GM23338 (cell line): ENCODE measurements around the gene BTN2A1. TPM values are rescaled to one million over a fixed set of nuclear protein-coding genes. Genes with fewer than 3 reads are reported as not detected.
A peak's percentile ranks its signal among the peaks of the same experiment; 100 is the strongest.

Experiments
- ATAC-seq: fragments of 200-7000 bp; cut with Tn5 transposase; 3 replicates; pipeline ENCODE4 v1.9.1; 2020
- DNase-seq: peaks from one replicate; pipeline ENCODE4 v3.0.0-alpha.2; 2015; ENCODE audit warnings: low spot score
- H2AFZ ChIP-seq: fragments of 200-600 bp; sonication (generic); 2 replicates; pipeline ENCODE4 v1.8.0; 2016; ENCODE audit warnings: antibody characterized with exemption, mild to moderate bottlenecking, moderate library complexity
- H3F3A ChIP-seq: fragments of 200-600 bp; sonication (generic); replicated peaks from 2 replicates; pipeline ENCODE4 v1.8.0; 2017; ENCODE audit warnings: antibody characterized with exemption, mixed run types, low read depth
- H3K27ac ChIP-seq: fragments of 200-600 bp; sonication (generic); 2 replicates; pipeline ENCODE4 v1.6.1; 2016; ENCODE audit warnings: low read depth
- H3K27me3 ChIP-seq: fragments of 200-600 bp; sonication (generic); 2 replicates; pipeline ENCODE4 v1.8.0; 2016; ENCODE audit warnings: mild to moderate bottlenecking, mixed run types, moderate library complexity; ENCODE audit not compliant: insufficient read depth
- H3K36me3 ChIP-seq: fragments of 200-600 bp; sonication (generic); 2 replicates; pipeline ENCODE4 v1.8.0; 2016; ENCODE audit warnings: mild to moderate bottlenecking; ENCODE audit not compliant: insufficient read depth
- H3K4me1 ChIP-seq: fragments of 200-600 bp; sonication (generic); 2 replicates; pipeline ENCODE4 v1.8.0; 2016; ENCODE audit warnings: mild to moderate bottlenecking, moderate library complexity; ENCODE audit not compliant: insufficient read depth
- H3K4me2 ChIP-seq: fragments of 200-600 bp; sonication (generic); 2 replicates; pipeline ENCODE4 v1.7.1; 2017; ENCODE audit warnings: mixed run types
- H3K4me3 ChIP-seq: fragments of 200-600 bp; sonication (generic); 2 replicates; pipeline ENCODE4 v1.6.1; 2016; ENCODE audit warnings: mixed run types
- H3K79me2 ChIP-seq: fragments of 200-600 bp; sonication (generic); replicated peaks from 2 replicates; pipeline ENCODE4 v1.8.0; 2017; ENCODE audit warnings: mild to moderate bottlenecking; ENCODE audit not compliant: insufficient read depth
- H3K9me2 ChIP-seq: fragments of 200-600 bp; sonication (generic); 2 replicates; pipeline ENCODE4 v1.8.0; 2017; ENCODE audit not compliant: insufficient read depth
- H4K20me1 ChIP-seq: fragments of 200-600 bp; sonication (generic); replicated peaks from 2 replicates; pipeline ENCODE4 v1.8.0; 2017; ENCODE audit warnings: mild to moderate bottlenecking; ENCODE audit not compliant: insufficient read depth
- H3K27ac Mint-ChIP-seq: 2 replicates; pipeline ENCODE4 v1.8.0; 2020; ENCODE audit warnings: inconsistent platforms, mild to moderate bottlenecking, moderate library complexity, mixed read lengths
- H3K27me3 Mint-ChIP-seq: 3 replicates; pipeline ENCODE4 v1.8.0; 2022; ENCODE audit warnings: low read depth, mild to moderate bottlenecking, moderate library complexity, mixed read lengths, inconsistent platforms; ENCODE audit not compliant: insufficient read depth, poor library complexity
- H3K36me3 Mint-ChIP-seq: 3 replicates; pipeline ENCODE4 v1.8.0; 2021; ENCODE audit warnings: low read depth, mild to moderate bottlenecking, inconsistent platforms, moderate library complexity, mixed read lengths
- H3K4me1 Mint-ChIP-seq: 3 replicates; pipeline ENCODE4 v1.8.0; 2020; ENCODE audit warnings: mild to moderate bottlenecking, inconsistent platforms, mixed read lengths
- H3K4me3 Mint-ChIP-seq: 3 replicates; pipeline ENCODE4 v1.8.0; 2021; ENCODE audit warnings: moderate library complexity, mild to moderate bottlenecking, inconsistent platforms, mixed read lengths
- H3K9me3 Mint-ChIP-seq: 3 replicates; pipeline ENCODE4 v1.8.0; 2020; ENCODE audit warnings: moderate library complexity, mild to moderate bottlenecking, inconsistent platforms, mixed read lengths
- CREB1 ChIP-seq: fragments of 250-450 bp; sonication (Bioruptor Pico); IDR thresholded peaks from 2 replicates; pipeline ENCODE4 v1.5.0; 2020; ENCODE audit warnings: low read depth, mild to moderate bottlenecking, moderate library complexity
- EZH2 ChIP-seq: fragments of 200-600 bp; sonication (generic); IDR thresholded peaks from one replicate; pipeline ENCODE4 v1.8.0; 2017; ENCODE audit warnings: antibody characterized with exemption, mild to moderate bottlenecking, low read depth; ENCODE audit not compliant: unreplicated experiment
- EZH2phosphoT487 ChIP-seq: fragments of 200-600 bp; sonication (generic); IDR thresholded peaks from one replicate; pipeline ENCODE4 v1.8.1; 2018; ENCODE audit warnings: antibody characterized with exemption; ENCODE audit not compliant: unreplicated experiment
- JUNB ChIP-seq: IDR thresholded peaks from one replicate; pipeline ENCODE4 v1.6.1; 2016; ENCODE audit warnings: antibody characterized with exemption; ENCODE audit not compliant: unreplicated experiment
- NANOG ChIP-seq: IDR thresholded peaks from 2 replicates; pipeline ENCODE4 v1.6.1; 2016; ENCODE audit warnings: antibody characterized with exemption, borderline replicate concordance
- STAT1 ChIP-seq: IDR thresholded peaks from one replicate; pipeline ENCODE4 v1.6.1; 2016; ENCODE audit warnings: antibody characterized with exemption; ENCODE audit not compliant: unreplicated experiment
- ZNF114 ChIP-seq: fragments of 250-450 bp; sonication (Bioruptor Pico); IDR thresholded peaks from 2 replicates; pipeline ENCODE4 v1.5.0; 2020; ENCODE audit warnings: mild to moderate bottlenecking, moderate library complexity
- ZNF331 ChIP-seq: fragments of 250-450 bp; sonication (Bioruptor Pico); IDR thresholded peaks from 2 replicates; pipeline ENCODE4 v1.5.0; 2020; ENCODE audit warnings: low read depth, mild to moderate bottlenecking, moderate library complexity
- polyA plus RNA-seq: library from polyadenylated mRNA; unstranded; fragments of >200 nt; fragmentation: Nextera tagmentation; extraction: Ambion mirVana; gene quantifications from 2 replicates; pipeline ENCODE4 v1.2.1, GENCODE V29; 2016
- total RNA-seq: library from RNA; depleted of rRNA; stranded (reverse); fragments of >200 nt; shearing (Covaris generic); gene quantifications from 2 replicates; pipeline ENCODE4 v1.2.3, GENCODE V29; 2014
- TF ChIP-seq, protein P1 (sequence below), 2 experiments: fragments of 200-600 bp in 1 of 2; sonication (generic) in 1 of 2; conservative IDR thresholded peaks; 2 replicates each; pipeline versions ENCODE4 v1.5.1 to v1.6.1; 2016 to 2017; ENCODE audit warnings: antibody characterized with exemption in 2 of 2, low read depth in 2 of 2, mild to moderate bottlenecking in 2 of 2, moderate library complexity in 1 of 2
- TF ChIP-seq, protein P2 (sequence below): IDR thresholded peaks from 2 replicates; pipeline ENCODE4 v1.6.1; 2016; ENCODE audit warnings: antibody characterized with exemption
- TF ChIP-seq, protein P3 (sequence below): IDR thresholded peaks from one replicate; pipeline ENCODE4 v1.6.1; 2018; ENCODE audit warnings: antibody characterized with exemption; ENCODE audit not compliant: unreplicated experiment

BTN2A1 gene
- total and polyA plus RNA-seq, 2 experiments from 2014 or later = 6.3 to 7.0 TPM

DNA sequence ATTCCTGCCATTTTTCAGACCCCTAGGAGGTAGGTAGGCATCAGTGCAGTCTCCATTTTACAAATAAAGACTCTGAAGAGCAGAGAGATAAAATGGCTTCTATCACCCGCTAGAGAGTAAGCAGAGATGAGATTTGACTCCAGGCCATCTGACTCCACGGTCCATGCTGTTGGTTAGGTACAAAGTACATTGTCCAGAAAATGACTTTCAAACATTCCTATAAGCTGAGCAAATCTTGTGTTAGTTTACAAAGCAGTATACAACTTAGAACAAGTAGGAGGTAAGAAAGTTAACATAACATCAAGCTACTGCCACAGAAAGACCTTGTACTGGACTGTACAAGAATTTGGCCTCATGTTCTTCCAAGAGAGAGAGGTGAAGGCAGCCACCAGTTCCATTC lies 57.2 kb downstream of the BTN2A1 start:
- no peaks in the 10 kb centered on the region for H3K79me2 ChIP-seq
- H4K20me1 ChIP-seq = no peaks in the 10 kb centered on the region
- no peaks in the 10 kb centered on the region for H3K36me3 ChIP-seq
- no peak overlapping the region; the same call in 2 of the 3 replicates for H3K4me3 Mint-ChIP-seq
- 0 out of 2 replicates have a peak, but pooled peaks cover 2% of the 10 kb centered on the region for H3F3A ChIP-seq
- H3K27me3 Mint-ChIP-seq = no peaks in the 10 kb centered on the region
- ATAC-seq = no peak
- no peak overlapping the region for H3K27ac ChIP-seq
- H3K4me1 ChIP-seq = peaks cover 4% of the 10 kb centered on the region; the same call in 1 of the 2 replicates
- no peak overlapping the region for H3K4me2 ChIP-seq
- H3K9me3 Mint-ChIP-seq = no peaks in the 10 kb centered on the region
- no peak for DNase-seq
- H3K4me1 Mint-ChIP-seq = peaks cover 3% of the 10 kb centered on the region
- TF ChIP-seq, protein P1, sequence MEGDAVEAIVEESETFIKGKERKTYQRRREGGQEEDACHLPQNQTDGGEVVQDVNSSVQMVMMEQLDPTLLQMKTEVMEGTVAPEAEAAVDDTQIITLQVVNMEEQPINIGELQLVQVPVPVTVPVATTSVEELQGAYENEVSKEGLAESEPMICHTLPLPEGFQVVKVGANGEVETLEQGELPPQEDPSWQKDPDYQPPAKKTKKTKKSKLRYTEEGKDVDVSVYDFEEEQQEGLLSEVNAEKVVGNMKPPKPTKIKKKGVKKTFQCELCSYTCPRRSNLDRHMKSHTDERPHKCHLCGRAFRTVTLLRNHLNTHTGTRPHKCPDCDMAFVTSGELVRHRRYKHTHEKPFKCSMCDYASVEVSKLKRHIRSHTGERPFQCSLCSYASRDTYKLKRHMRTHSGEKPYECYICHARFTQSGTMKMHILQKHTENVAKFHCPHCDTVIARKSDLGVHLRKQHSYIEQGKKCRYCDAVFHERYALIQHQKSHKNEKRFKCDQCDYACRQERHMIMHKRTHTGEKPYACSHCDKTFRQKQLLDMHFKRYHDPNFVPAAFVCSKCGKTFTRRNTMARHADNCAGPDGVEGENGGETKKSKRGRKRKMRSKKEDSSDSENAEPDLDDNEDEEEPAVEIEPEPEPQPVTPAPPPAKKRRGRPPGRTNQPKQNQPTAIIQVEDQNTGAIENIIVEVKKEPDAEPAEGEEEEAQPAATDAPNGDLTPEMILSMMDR (conservative IDR thresholded peaks at IDR 0.05; ENCODE audit: low read depth in 2 of 2) = no peak
- TF ChIP-seq ZNF331 (CRISPR knock-in tag) (no peak), EZH2 (no peak), JUNB (no peak), CREB1 (CRISPR knock-in tag) (no peak)
- TF ChIP-seq, protein P2, sequence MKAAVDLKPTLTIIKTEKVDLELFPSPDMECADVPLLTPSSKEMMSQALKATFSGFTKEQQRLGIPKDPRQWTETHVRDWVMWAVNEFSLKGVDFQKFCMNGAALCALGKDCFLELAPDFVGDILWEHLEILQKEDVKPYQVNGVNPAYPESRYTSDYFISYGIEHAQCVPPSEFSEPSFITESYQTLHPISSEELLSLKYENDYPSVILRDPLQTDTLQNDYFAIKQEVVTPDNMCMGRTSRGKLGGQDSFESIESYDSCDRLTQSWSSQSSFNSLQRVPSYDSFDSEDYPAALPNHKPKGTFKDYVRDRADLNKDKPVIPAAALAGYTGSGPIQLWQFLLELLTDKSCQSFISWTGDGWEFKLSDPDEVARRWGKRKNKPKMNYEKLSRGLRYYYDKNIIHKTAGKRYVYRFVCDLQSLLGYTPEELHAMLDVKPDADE = no peak
- H3K36me3 Mint-ChIP-seq = no peaks in the 10 kb centered on the region
- H3K4me3 ChIP-seq = no peak overlapping the region
- H2AFZ ChIP-seq = peak overlapping the region; percentile 84
- H3K27me3 ChIP-seq = no peaks in the 10 kb centered on the region
- no peaks in the 10 kb centered on the region for H3K9me2 ChIP-seq
- H3K27ac Mint-ChIP-seq = no peak overlapping the region

DNA sequence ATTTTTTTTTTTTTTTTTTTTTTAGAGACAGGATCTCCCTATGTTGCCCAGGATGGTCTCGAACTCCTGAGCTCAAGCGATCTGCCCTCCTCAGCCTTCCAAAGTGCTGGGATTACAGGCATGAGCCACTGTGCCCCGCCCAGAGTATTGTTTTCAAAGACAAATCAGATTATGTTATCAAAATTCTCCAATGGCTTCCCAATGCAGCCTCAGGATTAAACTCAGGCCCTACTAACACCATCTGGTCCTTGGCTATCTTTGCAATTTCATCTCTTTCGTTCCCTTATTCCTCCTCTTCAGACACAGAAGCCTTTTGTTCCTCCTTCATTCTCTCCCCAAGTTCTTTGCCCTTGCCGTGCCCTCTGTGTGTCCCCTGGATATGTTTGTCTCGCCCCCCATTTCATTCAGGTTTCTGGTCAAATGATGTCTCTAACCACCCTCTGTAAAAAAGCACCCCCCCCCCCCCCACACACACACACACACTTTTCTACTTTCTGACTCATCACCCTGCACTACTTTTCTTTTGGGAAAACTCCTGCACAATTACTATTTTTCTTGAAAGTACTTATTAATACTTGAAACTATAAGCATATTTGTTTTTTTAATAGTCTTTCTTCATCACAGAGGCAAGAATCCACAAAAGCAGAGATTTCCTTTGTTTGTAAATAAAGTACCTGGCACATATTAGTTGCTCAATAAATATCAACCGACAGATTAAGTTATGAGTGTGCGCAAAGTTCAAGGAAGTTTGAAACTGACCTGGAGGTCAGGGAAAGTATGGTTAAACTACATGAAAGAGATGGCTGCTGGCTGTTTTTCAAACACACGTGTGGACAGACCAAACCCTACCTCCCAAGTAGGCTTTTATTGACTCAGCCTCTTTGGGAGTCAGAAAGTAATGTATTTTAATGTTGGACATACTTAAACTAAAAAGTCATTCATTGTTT lies 59.0 kb downstream of the BTN2A1 start:
- no peaks in the 10 kb centered on the region for H4K20me1 ChIP-seq
- no peak for ATAC-seq
- H2AFZ ChIP-seq = peak overlapping the region; percentile 78
- H3K27me3 Mint-ChIP-seq = peaks cover 8% of the 10 kb centered on the region
- H3F3A ChIP-seq = 0 out of 2 replicates have a peak, but pooled peaks cover 3% of the 10 kb centered on the region
- no peaks in the 10 kb centered on the region for H3K36me3 ChIP-seq
- H3K36me3 Mint-ChIP-seq = peaks cover 4% of the 10 kb centered on the region; the same call in 2 of the 3 replicates
- no peak overlapping the region for H3K4me2 ChIP-seq
- peak overlapping the region; percentile 15; the same call in 1 of the 3 replicates for H3K4me3 Mint-ChIP-seq
- H3K79me2 ChIP-seq = no peaks in the 10 kb centered on the region
- DNase-seq = no peak
- H3K4me1 ChIP-seq = peaks cover 6% of the 10 kb centered on the region; the same call in 1 of the 2 replicates
- H3K4me3 ChIP-seq = no peak overlapping the region
- H3K9me3 Mint-ChIP-seq = peaks cover 4% of the 10 kb centered on the region; the same call in 2 of the 3 replicates
- H3K27ac Mint-ChIP-seq = no peak overlapping the region
- no peaks in the 10 kb centered on the region for H3K9me2 ChIP-seq
- no peaks in the 10 kb centered on the region for H3K27me3 ChIP-seq
- H3K4me1 Mint-ChIP-seq = peaks cover 7% of the 10 kb centered on the region
- no peak overlapping the region for H3K27ac ChIP-seq
- no peak for TF ChIP-seq ZNF114 (CRISPR knock-in tag)
- TF ChIP-seq JUNB = no peak
- TF ChIP-seq, protein P1 (conservative IDR thresholded peaks at IDR 0.05; ENCODE audit: low read depth in 2 of 2) = no peak
- no peak for TF ChIP-seq EZH2phosphoT487
- no peak for TF ChIP-seq ZNF331 (CRISPR knock-in tag)
- TF ChIP-seq, protein P2 = no peak
- TF ChIP-seq, protein P3, sequence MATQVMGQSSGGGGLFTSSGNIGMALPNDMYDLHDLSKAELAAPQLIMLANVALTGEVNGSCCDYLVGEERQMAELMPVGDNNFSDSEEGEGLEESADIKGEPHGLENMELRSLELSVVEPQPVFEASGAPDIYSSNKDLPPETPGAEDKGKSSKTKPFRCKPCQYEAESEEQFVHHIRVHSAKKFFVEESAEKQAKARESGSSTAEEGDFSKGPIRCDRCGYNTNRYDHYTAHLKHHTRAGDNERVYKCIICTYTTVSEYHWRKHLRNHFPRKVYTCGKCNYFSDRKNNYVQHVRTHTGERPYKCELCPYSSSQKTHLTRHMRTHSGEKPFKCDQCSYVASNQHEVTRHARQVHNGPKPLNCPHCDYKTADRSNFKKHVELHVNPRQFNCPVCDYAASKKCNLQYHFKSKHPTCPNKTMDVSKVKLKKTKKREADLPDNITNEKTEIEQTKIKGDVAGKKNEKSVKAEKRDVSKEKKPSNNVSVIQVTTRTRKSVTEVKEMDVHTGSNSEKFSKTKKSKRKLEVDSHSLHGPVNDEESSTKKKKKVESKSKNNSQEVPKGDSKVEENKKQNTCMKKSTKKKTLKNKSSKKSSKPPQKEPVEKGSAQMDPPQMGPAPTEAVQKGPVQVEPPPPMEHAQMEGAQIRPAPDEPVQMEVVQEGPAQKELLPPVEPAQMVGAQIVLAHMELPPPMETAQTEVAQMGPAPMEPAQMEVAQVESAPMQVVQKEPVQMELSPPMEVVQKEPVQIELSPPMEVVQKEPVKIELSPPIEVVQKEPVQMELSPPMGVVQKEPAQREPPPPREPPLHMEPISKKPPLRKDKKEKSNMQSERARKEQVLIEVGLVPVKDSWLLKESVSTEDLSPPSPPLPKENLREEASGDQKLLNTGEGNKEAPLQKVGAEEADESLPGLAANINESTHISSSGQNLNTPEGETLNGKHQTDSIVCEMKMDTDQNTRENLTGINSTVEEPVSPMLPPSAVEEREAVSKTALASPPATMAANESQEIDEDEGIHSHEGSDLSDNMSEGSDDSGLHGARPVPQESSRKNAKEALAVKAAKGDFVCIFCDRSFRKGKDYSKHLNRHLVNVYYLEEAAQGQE = no peak
- TF ChIP-seq STAT1 = no peak
- no peak for TF ChIP-seq CREB1 (CRISPR knock-in tag)
- TF ChIP-seq NANOG = no peak
- no peak for TF ChIP-seq EZH2
